Lung (tissue), 13 donors: ENCODE measurements around the gene TIA1. TPM values are rescaled to one million over a fixed set of nuclear protein-coding genes. Genes with fewer than 3 reads are reported as not detected.

ENCODE experiments used
- ATAC-seq: fragments of 200-7000 bp; cut with Tn5 transposase; one replicate; pipeline ENCODE4 v1.9.1; 2020; ENCODE audit warnings: moderate number of reproducible peaks; ENCODE audit not compliant: insufficient read depth, low FRiP score
- DNase-seq, 3 donors: peaks; one replicate each; pipeline ENCODE4 v3.0.0-alpha.2; 2013 to 2017
- H3K27ac ChIP-seq, 2 donors: one replicate each; pipeline ENCODE4 v1.5.1; 2013; ENCODE audit warnings: mild to moderate bottlenecking in 2 of 2, moderate library complexity in 2 of 2, control low read depth in 1 of 2, inconsistent platforms in 1 of 2, low read depth in 1 of 2, low read length in 1 of 2
- H3K27me3 ChIP-seq, 3 donors: one replicate each; pipeline ENCODE4 v1.5.1; 2013; ENCODE audit warnings: low read length in 2 of 3; ENCODE audit not compliant: control insufficient read depth in 3 of 3, insufficient read depth in 3 of 3
- H3K36me3 ChIP-seq, 4 donors: one replicate each; pipeline ENCODE4 v1.5.1; 2013; ENCODE audit warnings: low read length in 4 of 4, mild to moderate bottlenecking in 1 of 4, moderate library complexity in 1 of 4; ENCODE audit not compliant: control insufficient read depth in 4 of 4, insufficient read depth in 4 of 4
- H3K4me1 ChIP-seq, 5 donors: one replicate each; pipeline ENCODE4 v1.5.1; 2013; ENCODE audit warnings: low read length in 5 of 5, mild to moderate bottlenecking in 2 of 5, moderate library complexity in 1 of 5; ENCODE audit not compliant: control insufficient read depth in 5 of 5, insufficient read depth in 5 of 5
- H3K4me3 ChIP-seq: one replicate; pipeline ENCODE4 v1.5.1; 2013; ENCODE audit warnings: mild to moderate bottlenecking, control low read depth, moderate library complexity
- H3K9ac ChIP-seq, 2 donors: one replicate each; pipeline ENCODE4 v1.5.1; 2013; ENCODE audit warnings: low read length in 2 of 2, control low read depth in 1 of 2; ENCODE audit not compliant: insufficient read depth in 1 of 2
- H3K9me3 ChIP-seq, 4 donors: one replicate each; pipeline ENCODE4 v1.5.1; 2013; ENCODE audit warnings: low read length in 3 of 4, mild to moderate bottlenecking in 1 of 4, moderate library complexity in 1 of 4; ENCODE audit not compliant: control insufficient read depth in 4 of 4, insufficient read depth in 3 of 4
- WGBS, 2 donors: extraction: QIAGEN DNeasy Blood & Tissue Kit; methylation state at CpG; one replicate each; pipeline ENCODE4 v1.1.7; 2013; 5-methylcytosine and 5-hydroxymethylcytosine counted together
- polyA plus RNA-seq, 2 donors: library from polyadenylated mRNA; stranded (reverse); fragments of 200-250 nt; gene quantifications; one replicate each; pipeline ENCODE4 v1.2.1, GENCODE V29; 2013
- small RNA-seq: library from RNA; depleted of rRNA; stranded (forward); fragments of <200 nt; gene quantifications from one replicate; pipeline ENCODE3, GENCODE V24; 2014; ENCODE audit warnings: low replicate concordance
- total RNA-seq, 2 donors: library from RNA; depleted of rRNA in 1 of 2; stranded (reverse); fragments of >200 nt in 1 of 2; gene quantifications; one replicate each; pipeline ENCODE4 v1.2.1, GENCODE V29; 2014 to 2021
- TF ChIP-seq, protein P1 (sequence below): IDR thresholded peaks from 2 replicates; pipeline ENCODE4 v1.5.1; 2012; ENCODE audit warnings: mild to moderate bottlenecking; ENCODE audit errors: control extremely low read depth, extremely low read depth
- donor health status: control.
- donor health status: control.
- donor health status: Bipolar disorder and iron deficiency.
- donor health status: healthy.
- donor health status: DM: yes; HTN: yes; CAD: no.

Gene TIA1
- total and polyA plus RNA-seq, 4 donors, result 31.5 to 403 (median 65.2) TPM

DNA sequence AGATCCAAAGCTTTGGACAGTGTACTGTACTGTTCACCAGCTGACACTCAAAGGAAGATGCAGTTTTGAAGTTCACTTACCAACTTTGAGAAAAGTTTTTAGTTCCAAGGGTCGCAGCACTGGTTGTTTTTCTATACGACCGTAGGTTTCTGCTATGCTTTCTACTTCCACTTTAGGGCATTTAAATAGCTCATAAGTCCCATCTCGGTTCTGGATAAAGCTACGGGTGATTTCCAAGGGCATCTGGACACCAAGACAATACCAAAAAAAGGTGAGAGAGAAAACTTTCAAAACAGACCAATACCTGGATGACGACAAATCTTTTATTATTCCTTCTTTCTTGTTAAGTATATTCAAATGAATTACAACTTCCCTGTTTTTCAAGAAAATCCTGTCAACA lies 87.9 kb downstream of the TIA1 start:
- Histone ChIP-seq H3K9ac (no peak overlapping the region), H3K36me3 (peaks cover 6 to 13% (median 13%) of the 10 kb centered on the region in 4 donors), H3K27me3 (no peaks in the 10 kb centered on the region), H3K9me3 (no peaks in the 10 kb centered on the region), H3K27ac (no peak overlapping the region), H3K4me3 (no peak overlapping the region), H3K4me1 (no peaks in the 10 kb centered on the region)
- TF ChIP-seq, protein P1, sequence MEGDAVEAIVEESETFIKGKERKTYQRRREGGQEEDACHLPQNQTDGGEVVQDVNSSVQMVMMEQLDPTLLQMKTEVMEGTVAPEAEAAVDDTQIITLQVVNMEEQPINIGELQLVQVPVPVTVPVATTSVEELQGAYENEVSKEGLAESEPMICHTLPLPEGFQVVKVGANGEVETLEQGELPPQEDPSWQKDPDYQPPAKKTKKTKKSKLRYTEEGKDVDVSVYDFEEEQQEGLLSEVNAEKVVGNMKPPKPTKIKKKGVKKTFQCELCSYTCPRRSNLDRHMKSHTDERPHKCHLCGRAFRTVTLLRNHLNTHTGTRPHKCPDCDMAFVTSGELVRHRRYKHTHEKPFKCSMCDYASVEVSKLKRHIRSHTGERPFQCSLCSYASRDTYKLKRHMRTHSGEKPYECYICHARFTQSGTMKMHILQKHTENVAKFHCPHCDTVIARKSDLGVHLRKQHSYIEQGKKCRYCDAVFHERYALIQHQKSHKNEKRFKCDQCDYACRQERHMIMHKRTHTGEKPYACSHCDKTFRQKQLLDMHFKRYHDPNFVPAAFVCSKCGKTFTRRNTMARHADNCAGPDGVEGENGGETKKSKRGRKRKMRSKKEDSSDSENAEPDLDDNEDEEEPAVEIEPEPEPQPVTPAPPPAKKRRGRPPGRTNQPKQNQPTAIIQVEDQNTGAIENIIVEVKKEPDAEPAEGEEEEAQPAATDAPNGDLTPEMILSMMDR, result no peak
- 91 to 97% methylated on average over 6 of the region's 6 CpGs for WGBS, 2 donors
- no peak for DNase-seq
- ATAC-seq, result no peak

Small RNA genes lying within 50 kb of the gene (small RNA-seq; reads per million reads assigned to genes)
- not detected for gene AC016700.2
- gene MIR1285-2, result not detected

Other genes with a start within 250 kb of the TIA1 start
- 100 to 1,000 TPM; 134 to 326 TPM for gene PCBP1, start 161.2 kb downstream of the TIA1 start, total RNA-seq
- gene PCBP1, start 161.2 kb downstream of the TIA1 start, polyA plus RNA-seq, result 100 to 1,000 TPM; 268 to 453 TPM
- gene C2orf42, start 57.6 kb downstream of the TIA1 start, total RNA-seq, result 10 to 100 TPM; 11.5 to 15.0 TPM
- 1 to 10 TPM; 4.3 to 7.1 TPM for gene C2orf42, start 57.6 kb downstream of the TIA1 start, polyA plus RNA-seq
- 10 to 100 TPM; 65.1 to 76.5 TPM for gene PCYOX1, start 9.5 kb upstream of the TIA1 start, total RNA-seq
- 10 to 100 TPM; 12.0 to 16.4 TPM for gene PCYOX1, start 9.5 kb upstream of the TIA1 start, polyA plus RNA-seq
- gene SNRPG, start 45.1 kb upstream of the TIA1 start, total RNA-seq, result 100 to 1,000 TPM in 1 of 2 donors, 10 to 100 TPM in 1; 85.0 to 108 TPM
- 100 to 1,000 TPM; 151 to 298 TPM for gene SNRPG, start 45.1 kb upstream of the TIA1 start, polyA plus RNA-seq
- gene FAM136A, start 53.4 kb upstream of the TIA1 start, total RNA-seq, result 10 to 100 TPM; 23.7 to 31.7 TPM
- gene FAM136A, start 53.4 kb upstream of the TIA1 start, polyA plus RNA-seq, result 10 to 100 TPM; 28.6 to 37.0 TPM